Kidney (tissue), 14 donors: Measurements from ENCODE around the gene MARCHF10. TPM values are rescaled to one million over a fixed set of nuclear protein-coding genes. Genes with fewer than 3 reads are reported as not detected.

ENCODE experiments used
- DNase-seq, 5 donors: peaks; one replicate each; pipeline ENCODE4 v3.0.0-alpha.2; 2013 to 2020
- FAIRE-seq: peaks from 2 replicates; lab custom pipeline; 2012; peaks lifted over from hg19 to GRCh38; lab: Jason Lieb, UNC
- H3K27ac ChIP-seq, 2 donors: one replicate each; pipeline ENCODE4 v1.7.0; 2013; ENCODE audit warnings: low read depth in 2 of 2, low read length in 2 of 2, inconsistent platforms in 1 of 2
- H3K27me3 ChIP-seq: one replicate; pipeline ENCODE4 v1.7.1; 2013; ENCODE audit warnings: low read length, inconsistent platforms; ENCODE audit not compliant: control insufficient read depth, insufficient read depth
- H3K36me3 ChIP-seq, 3 donors: one replicate each; pipeline versions ENCODE4 v1.7.0 to v1.7.1; 2013; ENCODE audit warnings: low read length in 3 of 3, control low read depth in 1 of 3, inconsistent platforms in 1 of 3; ENCODE audit not compliant: insufficient read depth in 3 of 3, control insufficient read depth in 2 of 3
- H3K4me1 ChIP-seq, 3 donors: one replicate each; pipeline versions ENCODE4 v1.7.0 to v1.7.1; 2013; ENCODE audit warnings: low read length in 3 of 3, inconsistent platforms in 1 of 3, low read depth in 1 of 3; ENCODE audit not compliant: control insufficient read depth in 2 of 3, insufficient read depth in 2 of 3
- H3K4me3 ChIP-seq, 3 donors: one replicate each; pipeline versions ENCODE4 v1.7.0 to v1.8.1; 2013; ENCODE audit warnings: low read length in 3 of 3, control low read depth in 1 of 3, inconsistent platforms in 1 of 3
- H3K9ac ChIP-seq, 3 donors: one replicate each; pipeline versions ENCODE4 v1.7.0 to v1.7.1; 2013; ENCODE audit warnings: low read length in 3 of 3, control low read depth in 1 of 3, inconsistent platforms in 1 of 3
- H3K9me3 ChIP-seq, 3 donors: one replicate each; pipeline versions ENCODE4 v1.7.0 to v1.7.1; 2013; ENCODE audit warnings: low read length in 3 of 3, control low read depth in 1 of 3, inconsistent platforms in 1 of 3; ENCODE audit not compliant: control insufficient read depth in 2 of 3, insufficient read depth in 1 of 3
- CTCF ChIP-seq: IDR thresholded peaks from 3 replicates; pipeline ENCODE4 v1.5.1; 2012; ENCODE audit warnings: mild to moderate bottlenecking, moderate library complexity, borderline replicate concordance; ENCODE audit not compliant: insufficient read depth; ENCODE audit errors: extremely low read depth
- intact Hi-C: fragments of 100-400 bp; cut with DNase I; formaldehyde crosslinking; loops from one replicate; pipeline ENCODE4 v1.11.1; 2022
- polyA plus RNA-seq: library from polyadenylated mRNA; stranded (reverse); fragments of 350-450 nt; fragmentation: Illumina TruSeq; extraction: RNeasy Lipid Tissue Mini Kit (QIAGEN cat#74804); gene quantifications from one replicate; pipeline ENCODE4 v1.2.3, GENCODE V29; 2014; ENCODE audit warnings: low read depth, low replicate concordance; ENCODE audit not compliant: insufficient read depth
- total RNA-seq: library from RNA; stranded (reverse); fragmentation: NEBNext Ultra II Directional; extraction: Animal tissue kit (Norgen Biotek cat#: 25700); gene quantifications from one replicate; pipeline ENCODE4 v1.2.1, GENCODE V29; 2021
- donor health status: control.
- donor health status: control.
- donor health status: control.
- donor health status: control.
- donor health status: control.
- donor health status: DM: yes; HTN: yes; CAD: no.
- donor health status: Normal renal cell carcinoma (clear cell type).

MARCHF10 gene
- total and polyA plus RNA-seq, 2 donors from 2014 or later: 0.66 to 6.3 TPM

GRCh38 chr17:62658136-62658920 lies 149.8 kb downstream of the MARCHF10 start:
- no peaks in the 10 kb centered on the region for H3K27me3 ChIP-seq
- no peak overlapping the region for H3K9ac ChIP-seq
- peaks cover 0 to 4% (median 0%) of the 10 kb centered on the region in 3 donors for H3K4me1 ChIP-seq
- TF ChIP-seq CTCF: no peak
- H3K4me3 ChIP-seq: no peak overlapping the region
- DNase-seq (peak in 1 of 5 donors; percentile 34), FAIRE-seq (no peak)
- no peak overlapping the region for H3K27ac ChIP-seq
- intact Hi-C loops: no loop called here
- peaks cover 0 to 5% (median 0%) of the 10 kb centered on the region in 3 donors for H3K9me3 ChIP-seq
- H3K36me3 ChIP-seq: no peaks in the 10 kb centered on the region

DNA sequence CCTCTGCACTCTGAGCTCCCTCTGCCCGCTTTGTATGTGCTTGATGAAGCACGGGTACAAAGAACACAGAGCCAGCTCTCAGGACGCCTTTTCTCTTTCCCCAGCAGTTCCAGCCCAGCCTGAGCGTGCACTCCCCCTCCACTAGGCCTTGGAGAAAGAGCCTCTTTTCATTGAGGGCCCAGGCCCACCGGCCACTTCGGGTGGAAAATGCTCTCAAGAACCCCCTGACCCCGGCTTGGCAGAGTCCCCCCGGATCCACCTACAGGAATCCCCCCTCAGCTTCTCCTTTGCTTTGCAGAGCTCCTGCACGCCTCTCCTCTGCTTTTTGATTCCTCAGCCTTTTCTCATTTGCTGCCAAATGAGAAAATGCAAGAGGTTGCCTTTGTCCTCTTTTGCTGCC lies 150.4 kb downstream of the MARCHF10 start:
- no peak overlapping the region for H3K9ac ChIP-seq
- H3K27ac ChIP-seq: no peak overlapping the region
- no peaks in the 10 kb centered on the region for H3K27me3 ChIP-seq
- intact Hi-C loops: no loop called here
- TF ChIP-seq CTCF: no peak
- H3K36me3 ChIP-seq: no peaks in the 10 kb centered on the region
- H3K9me3 ChIP-seq: peaks cover 0 to 5% (median 0%) of the 10 kb centered on the region in 3 donors
- DNase-seq: peak in 1 of 5 donors; percentile 49
- H3K4me3 ChIP-seq: no peak overlapping the region
- H3K4me1 ChIP-seq: peaks cover 0 to 4% (median 0%) of the 10 kb centered on the region in 3 donors
- FAIRE-seq: no peak

GRCh38 chr17:62657145-62657665 lies 150.9 kb downstream of the MARCHF10 start:
- Histone ChIP-seq H3K36me3 (no peaks in the 10 kb centered on the region), H3K27ac (no peak overlapping the region), H3K9ac (no peak overlapping the region), H3K4me1 (peaks cover 0 to 5% (median under 1%) of the 10 kb centered on the region in 3 donors), H3K9me3 (peaks cover 0 to 5% (median 0%) of the 10 kb centered on the region in 3 donors), H3K4me3 (no peak overlapping the region), H3K27me3 (no peaks in the 10 kb centered on the region)
- intact Hi-C loops: no loop called here
- DNase-seq: no peak
- FAIRE-seq: no peak
- no peak for TF ChIP-seq CTCF
